GM19455 (cell line): ENCODE data around the gene LMTK3.
"Not testable (repeated sequence)": the region's sequence is repeated elsewhere in the genome, so short reads cannot be mapped to it uniquely, and the experiment has no call there.

Source experiments
- ATAC-seq: cut with Tn5 transposase; IDR thresholded peaks from one replicate; pipeline ENCODE4 v1.9.1; 2021; ENCODE audit not compliant: unreplicated experiment

Gene LMTK3

DNA sequence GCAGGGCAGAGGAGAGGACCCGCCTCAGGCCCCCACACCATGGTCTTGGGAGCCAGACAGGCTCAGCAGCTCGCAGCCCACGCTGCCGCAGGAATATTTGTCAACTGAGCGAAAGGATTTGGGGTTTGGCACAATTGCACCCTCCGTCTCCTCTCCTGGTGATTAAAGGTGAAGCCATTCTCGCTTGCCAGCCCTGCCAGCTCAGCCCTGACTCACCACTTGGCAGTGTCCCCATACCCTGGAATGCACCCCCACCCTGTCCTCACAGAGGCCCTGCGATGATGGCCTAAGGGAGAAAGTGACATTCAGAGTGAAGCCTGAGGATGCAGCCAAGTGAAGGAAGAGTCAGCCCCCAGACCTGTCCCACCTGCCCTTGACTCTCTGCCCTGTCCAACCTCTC lies 23.7 kb downstream of the LMTK3 start:
- ATAC-seq = no peak

DNA sequence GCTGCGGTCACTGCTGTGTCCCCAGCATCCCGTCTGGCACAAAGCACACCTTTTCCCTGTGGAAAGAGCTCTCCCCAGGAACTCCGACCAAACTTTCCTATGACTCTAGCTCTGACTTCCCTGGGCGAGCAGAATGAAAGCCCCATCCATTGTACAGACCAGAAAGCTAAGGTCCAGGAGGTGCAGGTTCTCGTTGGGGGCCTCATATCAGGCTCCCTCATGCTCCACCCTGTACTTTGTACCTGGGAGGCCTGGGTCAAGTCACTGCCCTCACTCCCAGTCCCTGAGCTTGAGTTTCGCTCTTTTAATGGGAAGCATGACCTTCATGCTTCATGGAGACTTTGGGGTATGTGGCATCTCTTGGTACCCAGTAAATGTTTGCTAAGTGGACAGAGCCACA lies 24.1 kb downstream of the LMTK3 start:
- ATAC-seq = no peak

DNA sequence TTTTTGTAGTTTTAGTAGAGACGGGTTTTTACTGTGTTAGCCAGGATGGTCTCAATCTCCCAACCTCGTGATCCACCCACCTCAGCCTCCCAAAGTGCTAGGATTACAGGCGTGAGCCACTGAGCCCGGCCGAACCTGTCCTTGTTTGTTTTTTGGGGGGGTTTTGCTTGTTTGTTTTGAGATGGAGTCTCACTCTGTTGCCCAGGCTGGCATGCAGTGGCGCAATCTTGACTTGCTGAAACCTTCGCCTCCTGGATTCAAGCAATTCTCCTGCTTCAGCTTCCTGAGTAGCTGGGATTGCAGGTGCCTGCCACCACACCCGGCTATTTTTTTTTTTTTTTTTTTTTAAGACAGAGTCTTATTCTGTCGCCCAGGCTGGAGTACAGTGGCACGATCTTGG lies 24.9 kb downstream of the LMTK3 start:
- ATAC-seq = not testable (repeated sequence)

DNA sequence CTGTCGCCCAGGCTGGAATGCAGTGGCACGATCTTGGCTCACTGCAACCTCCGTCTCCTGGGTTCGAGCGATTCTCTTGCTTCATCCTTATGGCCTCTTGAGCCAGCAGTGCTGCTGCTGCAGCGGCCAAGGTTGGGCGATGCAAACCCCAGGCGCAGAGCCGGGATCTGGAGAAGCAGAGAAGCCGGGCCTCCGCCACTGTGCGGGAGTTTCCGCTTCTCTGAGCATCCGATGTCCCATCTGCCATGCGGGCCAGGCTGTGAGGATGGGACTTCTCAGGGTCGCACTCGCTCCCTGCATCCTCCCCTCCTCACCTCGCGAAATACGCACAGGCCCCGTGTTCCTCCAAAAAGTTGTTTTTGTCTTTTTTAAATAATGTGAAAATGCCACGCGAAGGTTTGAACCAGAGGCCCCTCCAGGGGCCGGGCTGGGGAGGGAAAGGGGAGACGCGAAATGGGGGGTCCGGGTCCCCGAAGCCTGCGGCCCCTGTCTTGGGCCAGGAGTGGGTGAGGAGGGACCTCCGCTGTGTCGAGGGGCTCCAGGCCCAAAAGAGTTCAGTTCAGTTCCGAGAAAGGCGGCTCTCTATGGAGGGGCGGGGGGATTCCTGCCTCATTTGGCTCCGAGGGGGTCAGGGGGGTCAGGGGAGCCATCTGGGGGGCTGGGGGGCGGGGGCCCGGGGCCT lies 26.6 kb downstream of the LMTK3 start:
- ATAC-seq = no peak

DNA sequence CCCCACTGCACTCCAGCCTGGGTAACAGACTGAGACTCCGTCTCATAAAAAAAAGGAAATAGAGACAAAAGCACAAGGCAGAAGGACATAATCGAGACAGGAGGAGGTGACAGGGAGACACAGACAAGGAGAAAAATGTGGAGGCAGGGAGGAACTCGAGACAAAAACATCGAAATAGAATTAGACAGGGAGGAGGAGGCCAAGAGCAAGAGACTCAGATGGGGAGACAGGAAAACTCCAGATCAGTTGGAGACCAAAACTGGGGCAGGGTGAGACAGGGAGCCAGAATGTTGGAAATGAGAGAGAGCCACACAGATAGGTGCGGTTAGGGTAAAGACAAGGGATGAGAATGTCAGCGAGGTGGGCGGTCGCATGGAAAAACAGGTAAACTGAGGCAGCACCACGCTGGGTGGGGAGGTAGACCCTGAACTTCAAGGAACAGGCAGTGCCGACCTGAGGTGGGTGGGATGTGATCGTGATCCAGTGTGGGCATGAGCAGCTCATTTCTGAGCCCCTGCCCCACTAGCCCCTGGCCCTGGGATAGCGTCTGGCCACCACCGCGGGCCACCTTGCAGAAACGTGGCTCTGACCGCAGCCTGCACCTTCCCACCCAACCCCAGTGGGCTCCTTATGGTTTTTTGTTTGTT lies 27.3 kb downstream of the LMTK3 start:
- no peak for ATAC-seq

DNA sequence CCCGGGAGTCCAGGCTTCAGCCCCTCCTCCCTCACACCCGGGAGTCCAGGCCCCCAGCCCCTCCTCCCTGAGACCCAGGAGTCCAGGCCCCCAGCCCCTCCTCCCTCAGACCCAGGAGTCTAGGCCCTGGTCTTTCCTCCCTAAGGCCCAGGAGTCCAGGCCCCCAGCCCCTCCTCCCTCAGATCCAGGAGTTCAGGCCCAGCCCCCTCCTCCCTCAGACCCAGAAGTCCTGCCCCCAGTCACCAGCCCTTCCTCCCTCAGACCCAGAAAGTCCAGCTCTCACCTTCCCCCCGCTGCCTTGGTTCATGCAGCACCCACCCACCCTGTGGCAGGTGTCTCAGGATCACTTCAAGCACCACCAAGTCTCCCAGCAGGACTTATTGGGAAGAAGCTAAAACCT lies 28.3 kb downstream of the LMTK3 start:
- no peak for ATAC-seq

DNA sequence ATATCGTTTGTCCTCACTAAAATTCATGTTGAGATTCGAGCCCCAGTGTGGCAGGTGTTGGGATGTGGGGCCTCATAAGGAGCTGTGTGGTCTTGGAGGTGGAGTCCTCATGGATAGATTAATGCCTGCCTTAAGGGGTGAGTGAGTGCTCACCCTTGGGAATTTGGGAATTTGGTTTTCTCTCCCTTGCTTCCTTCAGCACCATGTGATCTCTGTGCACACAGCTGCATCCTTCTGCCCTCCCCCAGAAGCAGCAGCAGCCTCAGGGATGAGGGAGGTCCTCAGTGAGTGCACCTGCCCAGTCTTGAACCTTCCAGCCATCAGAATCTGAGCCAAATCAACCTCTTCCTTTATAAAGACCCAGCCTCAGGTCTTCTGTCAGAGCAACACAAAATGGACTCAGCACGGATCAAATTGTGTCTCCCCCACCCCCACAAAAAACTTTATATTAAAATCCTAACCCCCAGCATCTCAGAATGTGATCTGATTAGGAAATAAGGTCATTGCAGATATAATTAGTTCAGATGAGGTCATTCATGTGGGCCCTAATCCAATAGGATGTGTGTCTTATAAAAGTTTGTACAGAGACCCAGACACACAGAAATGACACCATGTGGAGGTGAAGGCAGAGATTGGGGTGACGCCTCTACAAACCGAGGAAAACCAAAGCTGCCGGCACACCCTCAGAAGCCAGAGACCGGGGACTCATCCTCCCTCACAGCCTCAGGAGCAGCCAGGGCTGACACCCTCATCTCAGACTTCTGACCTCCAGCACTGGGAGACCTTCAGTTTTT lies 29.6 kb downstream of the LMTK3 start:
- ATAC-seq = no peak

DNA sequence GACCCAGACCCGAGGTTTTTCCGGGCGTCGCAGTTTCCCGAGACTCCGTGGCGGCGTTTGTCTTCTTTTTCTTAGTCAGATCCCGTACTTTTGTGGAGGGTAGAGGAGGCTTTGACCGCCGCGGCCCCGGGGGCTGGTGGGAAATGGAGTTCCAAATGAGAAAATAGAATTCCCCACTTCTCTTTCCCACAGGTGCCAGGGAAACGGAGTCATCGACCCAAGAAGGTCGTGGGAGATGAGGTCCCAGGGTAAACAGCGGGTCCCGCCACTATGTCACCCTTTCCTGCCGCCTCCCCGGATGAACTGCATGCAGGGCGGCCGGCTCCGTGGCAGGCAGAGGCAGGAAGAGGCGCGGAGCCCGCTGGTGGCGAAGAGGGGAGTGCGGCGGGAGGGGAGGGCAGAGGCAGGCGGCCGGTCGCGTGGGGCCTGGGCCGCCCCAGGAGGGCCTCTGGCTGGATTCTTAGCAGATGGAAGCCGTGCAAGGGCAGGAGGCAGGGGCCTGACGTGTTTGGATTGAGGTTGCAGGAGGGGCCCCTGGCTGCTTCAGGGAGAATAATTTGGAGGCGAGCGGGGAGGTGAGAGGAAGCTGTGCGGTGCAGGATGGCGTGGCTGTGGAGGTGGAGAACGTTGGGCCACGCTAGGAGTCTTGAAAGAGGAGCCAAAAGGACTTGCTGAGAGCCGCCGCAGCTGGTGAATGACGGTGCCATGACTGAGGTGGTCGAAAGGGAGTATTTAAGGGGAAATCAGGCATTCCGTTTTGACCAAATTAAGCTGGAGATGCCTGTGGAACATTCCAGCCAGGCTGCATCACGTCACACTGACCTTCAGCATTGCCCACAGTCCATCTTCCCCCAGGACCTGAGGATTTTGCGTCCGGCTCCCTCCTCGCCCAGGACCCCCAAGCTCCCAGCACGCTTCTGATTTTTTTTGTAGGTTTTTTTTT lies 30.8 kb downstream of the LMTK3 start:
- ATAC-seq = no peak

DNA sequence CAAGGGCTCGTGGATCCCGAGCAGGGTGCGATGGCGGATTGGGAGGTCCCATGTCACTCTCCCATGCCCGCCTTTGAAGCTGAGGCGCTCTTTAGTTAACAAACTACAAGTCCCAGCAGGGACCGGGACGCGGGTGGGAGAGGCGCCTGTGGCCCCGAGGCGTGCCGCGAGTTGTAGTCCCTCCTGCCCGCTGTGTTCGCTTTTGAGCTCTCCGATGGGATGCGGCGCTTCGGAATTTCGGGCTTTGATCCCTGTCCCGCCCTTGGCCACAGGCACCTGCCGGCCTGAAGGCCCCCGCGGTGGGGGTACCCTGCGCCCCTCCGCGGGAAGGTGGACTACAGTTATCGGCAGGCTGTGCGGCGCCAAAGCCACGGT lies 31.5 kb downstream of the LMTK3 start:
- no peak for ATAC-seq

DNA sequence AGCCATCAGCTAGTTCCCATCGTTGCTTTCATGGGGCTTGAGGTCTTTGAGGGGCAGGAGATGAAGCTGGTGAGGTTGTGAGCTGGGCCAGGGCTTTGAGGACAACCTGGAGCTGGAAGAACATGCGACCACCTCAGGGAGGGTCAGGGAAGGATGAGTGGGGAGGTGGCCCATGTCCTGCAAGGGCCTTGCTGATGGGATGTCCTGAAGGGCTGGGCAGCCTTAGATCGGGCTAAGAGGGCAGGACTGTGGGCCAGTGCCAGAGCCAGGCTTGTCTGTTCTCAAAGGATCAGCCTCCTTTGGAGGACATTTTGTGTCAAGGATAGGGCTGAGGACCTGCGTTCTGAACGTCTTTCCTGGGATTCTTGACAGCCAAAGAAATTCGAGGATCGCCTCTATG lies 31.9 kb downstream of the LMTK3 start:
- ATAC-seq = no peak

DNA sequence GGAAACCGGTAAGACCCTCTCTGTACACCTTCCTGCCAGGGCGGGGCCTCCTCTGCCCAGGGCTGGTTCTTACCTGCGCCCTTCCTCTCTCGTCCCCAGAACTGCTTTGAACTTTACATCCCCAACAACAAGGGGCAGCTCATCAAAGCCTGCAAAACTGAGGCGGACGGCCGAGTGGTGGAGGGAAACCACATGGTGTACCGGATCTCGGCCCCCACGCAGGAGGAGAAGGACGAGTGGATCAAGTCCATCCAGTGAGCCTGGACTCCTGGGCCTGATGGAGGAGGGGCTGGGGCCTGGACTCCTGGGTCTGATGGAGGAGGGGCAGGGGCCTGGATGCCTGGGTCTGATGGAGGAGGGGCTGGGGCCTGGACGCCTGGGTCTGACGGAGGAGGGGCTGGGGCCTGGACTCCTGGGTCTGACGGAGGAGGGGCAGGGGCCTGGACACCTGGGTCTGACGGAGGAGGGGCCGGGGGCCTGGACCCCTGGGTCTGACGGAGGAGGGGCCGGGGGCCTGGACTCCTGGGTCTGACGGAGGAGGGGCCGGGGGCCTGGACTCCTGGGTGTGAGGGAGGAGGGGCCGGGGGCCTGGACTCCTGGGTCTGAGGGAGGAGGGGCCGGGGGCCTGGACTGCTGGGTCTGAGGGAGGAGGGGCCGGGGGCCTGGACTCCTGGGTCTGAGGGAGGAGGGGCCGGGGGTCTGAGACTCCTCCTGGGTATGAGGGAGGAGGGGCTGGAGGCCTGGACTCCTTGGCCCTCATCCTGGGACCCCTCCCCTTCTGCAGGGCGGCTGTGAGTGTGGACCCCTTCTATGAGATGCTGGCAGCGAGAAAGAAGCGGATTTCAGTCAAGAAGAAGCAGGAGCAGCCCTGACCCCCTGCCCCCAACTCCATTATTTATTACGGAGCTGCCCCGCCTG lies 33.0 kb downstream of the LMTK3 start:
- ATAC-seq = no peak

DNA sequence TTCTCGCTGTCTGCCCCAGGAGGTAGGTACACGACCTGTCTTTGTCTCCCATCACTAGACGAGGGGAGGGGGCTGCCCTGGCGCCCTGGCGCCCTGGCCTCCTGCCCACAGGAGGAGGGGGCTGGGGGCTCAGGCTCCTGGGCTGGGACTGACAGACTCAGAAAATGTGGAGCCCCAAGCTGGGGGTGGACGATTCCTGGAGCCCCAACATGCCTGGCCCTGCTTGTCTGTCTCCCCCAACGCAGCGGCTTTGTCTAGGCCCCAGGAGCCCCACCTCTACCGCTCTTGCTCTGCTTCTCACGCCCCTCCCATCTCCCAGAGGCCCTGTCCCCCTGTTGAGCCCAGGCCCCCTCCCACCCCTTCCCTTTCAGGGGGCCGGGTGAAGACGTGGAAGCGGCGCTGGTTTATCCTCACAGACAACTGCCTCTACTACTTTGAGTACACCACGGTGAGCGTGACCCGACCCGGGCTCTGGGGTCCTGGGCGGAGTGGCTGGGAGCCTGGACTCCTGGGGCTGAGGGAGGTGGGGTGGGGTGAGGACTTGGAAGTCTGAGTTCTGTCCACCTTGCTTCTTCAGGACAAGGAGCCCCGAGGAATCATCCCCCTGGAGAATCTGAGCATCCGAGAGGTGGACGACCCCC lies 33.8 kb downstream of the LMTK3 start:
- ATAC-seq = no peak

DNA sequence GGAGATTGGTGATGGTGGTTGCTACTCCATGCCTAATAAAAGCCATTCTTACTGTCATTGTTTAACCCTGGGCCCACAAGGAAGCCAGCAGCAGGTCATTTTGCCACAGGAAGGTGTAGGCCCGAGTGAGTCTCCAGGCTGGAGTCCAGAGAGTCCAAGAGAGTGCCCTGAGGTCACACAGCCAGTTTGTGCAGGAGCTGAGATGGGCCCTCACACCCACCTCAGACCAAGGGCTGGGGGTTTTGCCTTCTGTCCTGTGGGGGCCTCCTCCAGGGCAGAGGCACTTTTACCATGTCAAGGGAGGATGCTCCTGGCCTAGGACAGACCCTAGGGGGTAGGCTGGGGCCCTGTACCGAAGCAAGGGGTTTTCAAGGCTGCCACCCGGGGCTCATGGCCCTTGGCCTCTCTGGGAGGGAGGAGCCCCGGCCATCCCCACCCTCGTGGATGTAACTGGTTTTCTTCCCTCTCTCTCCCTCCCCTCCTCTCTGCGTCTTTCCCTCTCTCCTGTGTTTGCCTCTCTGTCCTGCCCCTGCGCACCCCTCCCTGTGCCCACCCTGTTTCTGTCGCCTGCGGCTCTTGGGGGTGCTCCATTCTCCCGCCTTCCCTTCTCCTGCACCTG lies 34.5 kb downstream of the LMTK3 start:
- ATAC-seq = no peak

DNA sequence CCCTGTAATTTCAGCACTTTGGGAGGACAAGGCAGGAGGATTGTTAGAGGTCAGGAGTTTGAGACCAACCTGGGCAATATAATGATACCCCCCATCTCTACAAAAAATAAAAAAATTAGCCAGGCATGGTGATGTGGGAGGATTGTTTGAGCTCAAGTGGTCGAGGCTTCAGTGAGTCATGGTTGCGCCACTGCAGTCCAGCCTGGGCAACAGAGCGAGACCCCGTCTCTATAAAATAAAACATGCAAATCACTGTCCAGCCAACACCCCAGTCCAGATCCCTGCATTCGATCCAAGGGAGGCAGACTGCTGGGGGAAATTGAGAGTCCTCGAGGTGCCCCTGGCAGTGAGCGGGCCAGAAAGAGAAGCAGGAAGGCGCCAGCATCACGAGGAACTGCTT lies 35.5 kb downstream of the LMTK3 start:
- ATAC-seq = no peak

DNA sequence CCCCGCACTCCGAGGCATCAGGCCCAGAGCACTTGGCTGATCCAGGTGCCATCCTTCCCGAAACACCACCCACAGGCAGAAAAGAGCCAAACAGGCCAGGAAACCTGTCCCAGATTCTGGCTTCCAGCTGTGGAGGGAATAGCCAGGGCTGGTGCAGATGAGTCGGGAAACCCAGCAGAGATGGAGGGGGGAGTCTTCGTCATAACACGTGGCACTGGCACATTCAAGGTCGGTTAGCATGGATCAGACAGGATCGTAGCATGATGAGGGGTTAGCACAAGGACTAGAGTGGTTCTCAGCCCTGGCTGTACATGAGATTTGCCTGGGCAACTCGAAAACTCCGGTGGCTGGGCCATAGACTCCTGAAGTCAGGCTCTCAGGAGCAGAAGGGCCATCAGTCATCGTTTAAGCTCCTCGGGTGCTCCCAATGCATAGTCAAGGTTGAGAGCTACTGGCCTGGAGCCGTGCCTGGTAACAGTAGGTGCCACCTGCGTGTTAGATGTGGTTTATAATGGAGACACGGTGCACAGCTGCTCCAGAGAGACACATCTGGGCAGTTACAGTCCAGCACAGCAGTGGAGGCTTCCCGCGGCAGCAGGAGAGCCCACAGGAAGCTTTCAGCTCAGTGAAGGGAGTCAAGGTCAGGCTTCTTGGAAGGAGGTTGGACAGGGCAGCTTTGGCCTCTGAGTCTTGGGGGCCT lies 36.1 kb downstream of the LMTK3 start:
- ATAC-seq = no peak

DNA sequence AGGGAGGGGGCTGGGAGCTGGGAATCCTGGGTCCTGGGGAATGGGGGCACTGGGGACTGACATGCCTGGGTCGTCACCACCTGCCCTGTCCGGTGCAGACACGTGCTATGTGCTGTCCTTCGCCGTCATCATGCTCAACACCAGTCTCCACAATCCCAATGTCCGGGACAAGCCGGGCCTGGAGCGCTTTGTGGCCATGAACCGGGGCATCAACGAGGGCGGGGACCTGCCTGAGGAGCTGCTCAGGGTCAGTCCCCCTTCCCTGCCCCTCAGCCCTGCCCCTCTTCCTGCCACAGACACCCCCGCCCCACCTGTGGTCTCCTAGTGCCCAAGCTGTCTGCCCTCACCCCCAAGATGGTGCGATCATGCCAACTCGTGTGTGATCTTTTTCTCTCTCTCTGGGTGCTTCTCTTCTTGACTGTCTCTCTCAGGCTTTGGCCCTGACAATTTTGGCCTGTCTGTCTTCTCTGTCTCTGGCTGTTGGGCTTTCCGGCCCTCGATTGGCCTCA lies 37.5 kb downstream of the LMTK3 start:
- ATAC-seq = no peak

DNA sequence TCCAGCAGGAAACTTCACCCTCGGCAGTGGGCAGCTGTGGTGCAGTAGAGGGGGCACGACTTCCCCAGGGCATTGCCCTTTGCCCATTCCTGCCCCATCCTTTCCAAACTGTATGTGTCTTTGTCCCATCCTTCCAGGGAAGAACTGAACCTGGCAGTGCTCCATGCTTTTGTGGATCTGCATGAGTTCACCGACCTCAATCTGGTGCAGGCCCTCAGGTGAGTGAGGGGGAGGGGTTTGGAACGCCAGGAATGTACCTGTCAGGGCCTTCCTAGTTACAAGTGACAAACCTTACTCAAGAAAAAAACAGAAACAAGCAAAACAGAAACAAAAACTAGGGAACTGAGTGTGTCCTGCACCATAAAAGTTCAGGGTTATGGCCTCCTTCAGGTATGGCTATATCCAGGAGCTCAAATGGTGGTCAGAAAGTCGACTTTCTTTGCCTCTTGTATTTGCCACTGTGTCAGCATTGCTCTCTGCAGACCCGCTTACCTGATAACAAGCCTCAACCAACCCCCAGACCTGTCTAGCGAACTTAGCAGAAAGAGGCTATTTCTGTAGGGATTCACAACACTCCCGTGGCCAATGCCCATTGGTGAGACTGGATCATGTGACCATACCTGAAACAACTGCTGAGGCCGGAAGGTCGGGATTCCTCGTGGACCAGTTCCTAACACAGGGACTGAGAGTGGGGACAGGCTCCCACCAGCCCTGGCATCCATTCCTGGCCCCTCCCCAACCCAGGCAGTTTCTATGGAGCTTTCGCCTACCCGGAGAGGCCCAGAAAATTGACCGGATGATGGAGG lies 38.3 kb downstream of the LMTK3 start:
- no peak for ATAC-seq

DNA sequence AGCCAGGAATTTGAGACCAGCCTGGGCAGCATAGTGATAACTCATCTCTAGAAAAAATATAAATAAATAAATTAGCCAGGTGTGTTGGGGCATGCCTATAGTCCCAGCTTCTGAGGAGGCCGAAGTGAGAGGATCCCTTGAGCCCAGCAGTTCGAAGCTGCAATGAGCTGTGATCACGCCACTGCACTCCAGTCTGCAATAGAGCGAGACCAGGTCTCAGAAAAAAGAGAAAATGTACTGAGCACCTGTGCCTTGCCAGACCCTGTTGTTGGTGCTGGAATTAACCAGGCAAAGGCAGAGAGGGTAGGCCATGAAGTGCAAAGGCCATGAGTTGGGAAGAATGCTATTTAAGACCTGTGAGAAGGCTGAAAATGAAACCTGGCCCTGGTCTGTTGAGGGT lies 39.8 kb downstream of the LMTK3 start:
- no peak for ATAC-seq
